Activated CD4-positive, alpha-beta memory T cell treated with anti-CD3 and anti-CD28 coated beads, Interleukin-2, amount 10 ng/mL, durations not matched to agents 7 days and 5 days (primary cell): ENCODE results near the gene KIRREL1. TPM values are rescaled to one million over a fixed set of nuclear protein-coding genes. Genes with fewer than 3 reads are reported as not detected.

Experiments
- CTCF ChIA-PET: fragments of 350-600 bp; sonication (Branson Sonifier 250); formaldehyde crosslinking; loops from one replicate; lab custom pipeline; 2021; ENCODE audit warnings: antibody characterized with exemption, inconsistent platforms; lab: Charles Lee
- POLR2A ChIA-PET: fragments of 350-600 bp; sonication (Branson Sonifier 250); formaldehyde crosslinking; loops from one replicate; lab custom pipeline; 2021; ENCODE audit warnings: antibody characterized with exemption; lab: Charles Lee
- DNase-seq: peaks from one replicate; pipeline ENCODE4 v3.0.0-alpha.2; 2020
- H3K27ac Mint-ChIP-seq: one replicate; pipeline ENCODE4 v1.8.0; 2021; ENCODE audit warnings: mild to moderate bottlenecking, mixed read lengths
- H3K27me3 Mint-ChIP-seq: one replicate; pipeline ENCODE4 v1.8.0; 2021; ENCODE audit warnings: mixed read lengths
- H3K36me3 Mint-ChIP-seq: one replicate; pipeline ENCODE4 v1.8.0; 2021; ENCODE audit warnings: low read depth, mixed read lengths
- H3K4me1 Mint-ChIP-seq: one replicate; pipeline ENCODE4 v1.8.0; 2021; ENCODE audit warnings: mixed read lengths
- H3K4me3 Mint-ChIP-seq: one replicate; pipeline ENCODE4 v1.8.0; 2021; ENCODE audit warnings: mild to moderate bottlenecking, mixed read lengths
- H3K9me3 Mint-ChIP-seq: one replicate; pipeline ENCODE4 v1.8.0; 2021; ENCODE audit warnings: mixed read lengths
- total RNA-seq, 2 experiments: library from RNA; stranded (reverse); gene quantifications; one replicate each; pipeline ENCODE4 v1.2.3, GENCODE V29; 2021

The KIRREL1 gene
- total RNA-seq, 2 experiments from 2014 or later, result not detected

DNA sequence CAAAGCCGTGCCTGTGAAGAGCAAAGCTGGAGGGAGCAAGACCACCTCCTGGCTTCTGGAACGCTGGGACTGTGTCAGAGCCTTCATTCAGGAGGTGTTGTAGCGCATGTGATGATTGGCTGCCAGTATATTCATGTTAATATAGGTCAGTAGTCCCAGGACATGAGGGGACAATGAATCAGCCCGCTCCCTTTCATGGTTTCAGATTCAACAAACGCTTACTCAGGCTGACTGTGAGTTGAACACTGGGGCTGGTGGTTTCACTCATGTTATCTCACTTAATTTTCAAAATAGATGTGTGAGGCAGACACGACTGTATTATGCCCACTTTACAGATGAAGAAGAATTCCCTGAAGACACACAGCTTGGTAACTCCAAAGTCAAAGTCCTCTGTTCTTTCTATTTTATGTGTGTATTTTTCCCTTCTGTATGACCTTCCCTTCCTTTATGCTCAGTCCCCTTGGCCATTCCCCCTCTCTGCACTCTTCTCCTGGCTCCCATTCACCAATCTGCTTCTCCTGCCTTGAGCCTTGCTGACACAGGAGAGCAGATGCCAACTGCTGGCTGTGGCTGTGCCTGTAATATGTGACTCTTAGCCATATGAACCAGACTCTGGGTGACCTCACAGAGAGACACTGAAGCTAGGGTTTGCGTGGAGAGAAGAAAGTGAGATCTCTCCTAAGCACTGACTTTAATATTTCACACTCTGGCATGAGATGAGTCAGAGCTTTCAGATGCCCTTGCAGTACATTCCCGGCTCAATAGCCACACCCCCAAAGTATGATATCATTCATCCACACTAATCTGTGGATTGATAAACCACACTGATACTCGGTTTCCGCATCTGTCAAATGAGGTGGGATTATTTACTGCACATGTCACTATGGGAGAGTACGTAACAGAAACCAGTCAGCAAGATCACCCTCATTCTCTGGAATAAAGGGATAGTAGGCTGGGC is 31.4 kb upstream of the KIRREL1 start:
- ChIA-PET POLR2A (no interaction called here), CTCF (interaction anchor here (0.7 to 5.1 kb wide), 4 partner anchors 8 to 161 kb away, joined by 3 to 48 read pairs (median 4); no protein-coding TSS in a partner anchor)
- Mint-ChIP-seq H3K27ac (no peak overlapping the region), H3K27me3 (peaks cover 6% of the 10 kb centered on the region), H3K36me3 (no peaks in the 10 kb centered on the region), H3K4me3 (no peak overlapping the region), H3K9me3 (no peaks in the 10 kb centered on the region), H3K4me1 (peaks cover 3% of the 10 kb centered on the region)
- DNase-seq, result no peak

DNA sequence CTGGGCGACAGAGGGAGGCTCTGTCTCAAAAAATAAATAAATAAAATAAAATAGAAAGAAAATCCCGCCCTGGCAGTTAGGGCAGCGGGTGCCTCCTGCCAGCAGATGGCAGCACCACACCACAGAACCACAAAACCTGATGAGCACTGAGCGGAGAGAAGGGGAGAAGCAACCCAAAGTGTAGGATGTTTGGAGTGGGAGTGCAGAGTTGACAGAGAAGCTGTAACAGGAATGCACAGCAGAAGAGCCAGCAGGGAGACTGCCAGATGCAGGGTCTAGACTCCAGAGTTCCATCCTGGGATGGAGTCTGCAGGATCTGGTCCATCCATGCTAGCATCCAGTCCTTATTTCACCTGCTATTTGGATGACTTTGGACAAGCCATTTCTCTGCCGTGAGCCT is 29.7 kb upstream of the KIRREL1 start:
- ChIA-PET POLR2A (no interaction called here), CTCF (interaction anchor here (1.0 to 5.1 kb wide), 4 partner anchors 12 to 159 kb away, joined by 3 to 48 read pairs (median 3); no protein-coding TSS in a partner anchor)
- Mint-ChIP-seq H3K27ac (no peak overlapping the region), H3K36me3 (no peaks in the 10 kb centered on the region), H3K9me3 (no peaks in the 10 kb centered on the region), H3K27me3 (peaks cover 5% of the 10 kb centered on the region), H3K4me1 (peaks cover 3% of the 10 kb centered on the region), H3K4me3 (no peak overlapping the region)
- peak; percentile 47 for DNase-seq

DNA sequence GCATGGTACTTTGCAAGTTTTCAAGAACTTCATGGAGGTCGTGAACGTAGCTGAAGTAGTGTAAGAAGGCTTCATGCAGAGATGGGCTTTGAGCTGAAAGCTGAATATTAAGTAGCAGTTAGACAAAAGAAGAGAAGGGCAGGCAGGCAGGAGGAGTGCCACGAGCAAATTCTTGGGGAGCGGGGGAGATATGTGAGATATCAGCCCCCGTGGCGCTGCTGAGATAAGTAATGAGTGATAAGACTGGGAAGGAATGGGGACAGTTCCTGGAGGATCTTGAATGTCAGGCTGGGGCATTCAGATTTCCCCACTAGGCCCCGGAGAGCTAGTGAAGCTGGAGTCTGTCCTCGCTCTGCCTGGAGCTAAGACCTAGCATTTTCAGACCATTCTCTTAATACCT is 27.9 kb upstream of the KIRREL1 start:
- no peak for DNase-seq
- H3K4me1 Mint-ChIP-seq, result peaks cover 3% of the 10 kb centered on the region
- no peak overlapping the region for H3K27ac Mint-ChIP-seq
- peaks cover 3% of the 10 kb centered on the region for H3K27me3 Mint-ChIP-seq
- H3K9me3 Mint-ChIP-seq, result no peaks in the 10 kb centered on the region
- H3K36me3 Mint-ChIP-seq, result no peaks in the 10 kb centered on the region
- H3K4me3 Mint-ChIP-seq, result no peak overlapping the region
- CTCF ChIA-PET, result no interaction called here
- POLR2A ChIA-PET, result no interaction called here

DNA sequence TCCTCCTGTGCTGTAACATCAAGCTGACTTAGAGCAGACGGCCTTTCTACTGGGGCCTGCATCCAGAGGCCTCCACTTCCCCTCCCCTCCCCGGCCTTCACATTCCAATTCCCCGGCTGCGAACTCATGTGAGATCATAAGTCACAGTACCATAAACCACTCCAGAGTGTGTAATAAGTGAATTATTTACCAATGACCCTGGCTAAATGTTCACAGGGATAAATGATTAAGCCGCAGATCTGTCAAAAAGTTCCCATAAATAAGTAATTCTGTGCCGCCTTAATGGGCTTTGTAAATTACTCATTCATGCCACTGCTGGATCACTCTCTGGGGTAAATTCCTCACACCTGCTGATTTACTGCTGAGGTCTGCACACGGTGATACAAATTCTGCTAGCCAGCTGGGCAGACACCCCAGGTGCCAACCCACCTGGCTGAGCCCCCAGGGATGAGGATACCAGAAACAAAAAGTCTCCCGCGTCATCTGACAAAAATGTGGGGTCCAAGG is 27.4 kb upstream of the KIRREL1 start:
- H3K27me3 Mint-ChIP-seq, result peaks cover 3% of the 10 kb centered on the region
- POLR2A ChIA-PET, result no interaction called here
- no peaks in the 10 kb centered on the region for H3K9me3 Mint-ChIP-seq
- H3K4me1 Mint-ChIP-seq, result peaks cover 3% of the 10 kb centered on the region
- CTCF ChIA-PET, result no interaction called here
- H3K36me3 Mint-ChIP-seq, result no peaks in the 10 kb centered on the region
- H3K27ac Mint-ChIP-seq, result no peak overlapping the region
- no peak for DNase-seq
- H3K4me3 Mint-ChIP-seq, result no peak overlapping the region

DNA sequence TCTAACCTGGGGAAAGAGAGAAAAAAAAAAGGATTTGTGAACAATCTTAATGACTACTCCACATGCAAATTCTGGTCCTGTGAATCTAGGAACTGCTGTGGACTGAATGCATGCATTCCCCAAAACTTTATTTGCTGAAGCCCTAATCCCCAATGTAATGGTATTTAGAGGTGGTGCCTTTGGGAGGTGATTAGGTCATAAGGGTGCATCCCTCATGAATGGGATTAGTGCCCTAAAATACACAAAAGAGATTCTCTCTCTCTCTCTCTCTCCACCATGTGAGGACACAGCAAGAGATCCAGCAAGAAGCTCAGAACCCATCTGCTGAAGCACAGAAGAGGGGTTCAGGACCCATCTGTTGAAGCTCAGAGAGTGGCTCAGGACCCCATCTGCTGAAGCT is 26.2 kb upstream of the KIRREL1 start:
- POLR2A ChIA-PET, result no interaction called here
- no peaks in the 10 kb centered on the region for H3K9me3 Mint-ChIP-seq

DNA sequence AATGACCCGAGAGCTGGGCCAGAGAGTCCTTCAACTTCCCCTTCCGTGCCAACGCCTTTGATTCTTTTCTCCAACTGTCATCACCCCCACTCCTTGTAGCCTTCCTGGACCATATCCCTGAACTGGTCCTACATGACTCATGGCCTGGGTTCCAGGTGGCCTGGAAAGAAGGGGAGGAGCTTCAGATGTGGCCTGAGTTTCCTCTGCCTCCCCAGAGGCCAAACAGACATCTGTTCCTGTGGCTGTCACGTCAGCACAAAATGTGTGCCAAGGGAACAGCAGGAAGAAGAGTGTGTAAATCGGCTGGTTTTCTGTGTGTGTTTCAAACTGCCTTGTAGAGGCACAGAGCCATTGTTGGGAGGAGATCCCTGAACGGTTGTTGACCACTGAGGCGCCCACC is 24.9 kb upstream of the KIRREL1 start:
- Mint-ChIP-seq H3K9me3 (no peaks in the 10 kb centered on the region), H3K36me3 (no peaks in the 10 kb centered on the region), H3K4me3 (no peak overlapping the region), H3K27ac (no peak overlapping the region), H3K27me3 (peaks cover 2% of the 10 kb centered on the region), H3K4me1 (no peaks in the 10 kb centered on the region)
- ChIA-PET CTCF (interaction anchor here (1.7 to 2.5 kb wide), 2 partner anchors 21 to 156 kb away, joined by 6 to 8 read pairs; no protein-coding TSS in a partner anchor), POLR2A (no interaction called here)
- no peak for DNase-seq

More for the DNA sequence above, 26.2 kb upstream of the KIRREL1 start:
- Mint-ChIP-seq H3K27ac (no peak overlapping the region), H3K27me3 (peaks cover 3% of the 10 kb centered on the region), H3K4me1 (peaks cover under 1% of the 10 kb centered on the region), H3K36me3 (no peaks in the 10 kb centered on the region), H3K4me3 (no peak overlapping the region)
- CTCF ChIA-PET, result interaction anchor here (0.9 to 2.5 kb wide), 2 partner anchors 154 to 157 kb away, joined by 3 to 8 read pairs; no protein-coding TSS in a partner anchor
- no peak for DNase-seq

DNA sequence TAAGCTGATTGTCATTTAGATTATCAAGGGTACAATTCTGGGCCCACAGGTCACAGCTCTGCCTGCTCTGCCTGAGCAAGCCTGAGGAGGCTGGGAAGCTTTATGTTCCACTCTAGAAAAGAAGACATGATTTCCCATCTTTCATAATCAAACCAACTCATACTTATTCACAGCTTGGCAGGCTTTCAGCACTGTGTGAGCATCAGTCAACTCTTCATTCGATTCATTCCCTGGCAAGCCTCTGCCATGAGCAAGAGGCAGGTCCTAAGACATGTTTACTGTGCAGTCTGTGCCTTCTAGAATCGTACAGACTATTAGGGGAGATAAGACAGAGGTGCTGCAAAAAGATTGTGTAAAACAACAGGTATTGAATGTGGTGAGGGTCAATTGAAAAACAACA is 24.5 kb upstream of the KIRREL1 start:
- CTCF ChIA-PET, result interaction anchor here (1.7 to 2.5 kb wide), 2 partner anchors 21 to 156 kb away, joined by 6 to 8 read pairs; no protein-coding TSS in a partner anchor
- peaks cover 2% of the 10 kb centered on the region for H3K27me3 Mint-ChIP-seq
- no peaks in the 10 kb centered on the region for H3K9me3 Mint-ChIP-seq
- no peak overlapping the region for H3K27ac Mint-ChIP-seq
- DNase-seq, result no peak
- H3K36me3 Mint-ChIP-seq, result no peaks in the 10 kb centered on the region
- no peaks in the 10 kb centered on the region for H3K4me1 Mint-ChIP-seq
- POLR2A ChIA-PET, result no interaction called here
- no peak overlapping the region for H3K4me3 Mint-ChIP-seq

DNA sequence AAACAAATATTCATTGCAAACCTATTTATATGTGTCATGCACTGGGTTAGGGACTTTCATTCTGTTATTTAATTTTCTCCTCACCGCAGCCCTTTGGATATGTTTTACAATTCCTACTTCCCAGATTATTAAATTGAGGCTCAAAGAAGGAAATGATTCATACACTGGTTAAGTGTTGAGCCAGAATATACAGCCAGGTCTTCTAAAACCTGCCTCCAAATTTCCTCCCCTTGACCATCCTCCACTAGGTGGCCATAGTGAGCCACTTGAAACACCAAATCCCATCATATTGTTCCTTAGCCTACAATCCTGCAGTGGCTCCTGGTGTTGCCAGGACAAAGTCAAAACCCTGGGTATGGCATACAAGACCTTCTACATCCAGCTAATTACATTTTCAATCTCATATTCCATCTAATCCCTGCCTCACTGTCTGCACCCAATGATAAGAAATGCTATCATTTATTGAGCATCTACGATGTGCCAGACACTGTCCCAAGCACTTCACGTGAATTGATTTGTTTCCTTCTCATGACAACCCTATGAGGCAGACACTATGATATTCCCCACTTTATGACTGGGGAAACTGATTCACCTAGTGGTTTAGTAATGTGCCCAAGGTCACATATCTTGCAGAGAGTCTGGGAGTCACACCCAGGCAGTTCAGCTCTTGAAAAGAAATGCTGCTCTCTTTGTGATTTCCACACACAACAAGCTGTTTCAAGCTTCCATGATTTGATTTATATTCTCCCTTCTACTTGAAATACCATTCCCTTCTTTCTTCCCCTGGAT is 23.6 kb upstream of the KIRREL1 start:
- H3K27me3 Mint-ChIP-seq, result peaks cover 4% of the 10 kb centered on the region
- ChIA-PET POLR2A (no interaction called here), CTCF (interaction anchor here (0.6 to 1.4 kb wide), 2 partner anchors 8 to 1787 kb away, joined by 3 read pairs; no protein-coding TSS in a partner anchor)
- H3K36me3 Mint-ChIP-seq, result no peaks in the 10 kb centered on the region
- no peak overlapping the region for H3K27ac Mint-ChIP-seq
- no peaks in the 10 kb centered on the region for H3K9me3 Mint-ChIP-seq
- H3K4me1 Mint-ChIP-seq, result no peaks in the 10 kb centered on the region
- no peak for DNase-seq
- no peak overlapping the region for H3K4me3 Mint-ChIP-seq

DNA sequence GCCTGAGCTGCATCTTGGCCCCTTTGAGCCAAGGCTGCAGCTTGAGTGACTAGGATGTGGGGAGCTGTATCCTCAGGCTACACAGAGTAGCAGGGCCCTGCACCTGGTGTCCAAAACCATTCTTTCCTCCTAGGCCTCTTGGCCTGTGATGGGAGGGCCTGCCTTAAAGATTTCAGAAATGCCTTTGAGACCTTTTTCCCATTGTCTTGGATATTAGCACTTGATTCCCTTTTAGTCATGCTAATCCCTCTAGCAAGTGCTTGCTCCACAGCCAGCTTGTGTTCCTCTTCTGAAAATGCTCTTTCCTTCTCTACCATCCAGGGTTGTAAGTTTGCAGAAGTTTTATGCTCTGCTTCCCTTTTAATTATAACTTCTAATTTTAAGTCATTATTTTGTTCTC is 21.7 kb upstream of the KIRREL1 start:
- ChIA-PET POLR2A (no interaction called here), CTCF (interaction anchor here (1.2 to 1.5 kb wide), 2 partner anchors 11 to 20 kb away, joined by 3 to 4 read pairs; no protein-coding TSS in a partner anchor)
- H3K36me3 Mint-ChIP-seq, result no peaks in the 10 kb centered on the region
- no peak overlapping the region for H3K4me3 Mint-ChIP-seq
- H3K27ac Mint-ChIP-seq, result no peak overlapping the region
- H3K9me3 Mint-ChIP-seq, result no peaks in the 10 kb centered on the region
- no peak for DNase-seq
- H3K27me3 Mint-ChIP-seq, result peaks cover 4% of the 10 kb centered on the region
- H3K4me1 Mint-ChIP-seq, result no peaks in the 10 kb centered on the region

DNA sequence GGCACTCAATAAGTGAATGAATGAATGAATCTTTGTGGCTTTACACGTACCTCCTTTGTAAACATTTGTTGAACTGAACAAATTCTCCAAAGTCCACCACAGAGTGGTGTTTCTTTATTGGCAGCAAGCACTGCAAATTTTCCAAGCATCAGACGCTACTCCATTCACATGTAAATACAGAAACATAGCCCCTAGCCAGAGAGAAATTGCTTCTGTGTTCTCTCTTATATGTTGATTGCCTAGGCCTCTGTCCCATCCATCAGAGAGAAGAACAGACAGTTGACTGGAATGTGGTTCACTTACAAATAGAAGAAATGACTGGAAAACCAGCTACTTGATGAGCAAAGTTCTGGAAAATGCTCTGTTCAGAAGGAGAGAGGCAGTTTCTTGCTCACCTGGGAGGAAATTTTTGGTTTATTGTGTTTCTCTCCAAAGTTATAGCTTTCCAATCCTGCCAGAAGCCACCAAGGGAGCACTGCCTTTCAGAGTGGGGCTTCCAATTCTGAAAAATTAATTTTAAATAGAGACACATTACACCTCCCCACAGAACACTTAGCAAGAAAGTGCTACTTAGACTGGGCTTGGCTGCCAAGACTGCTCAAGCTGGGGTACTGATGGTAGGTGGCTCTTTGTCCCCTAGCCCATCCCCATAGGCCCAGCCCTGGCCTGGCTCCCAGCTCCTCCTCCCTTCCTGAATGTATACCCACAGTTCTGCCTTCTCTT is 18.1 kb upstream of the KIRREL1 start:
- H3K27me3 Mint-ChIP-seq, result peaks cover 11% of the 10 kb centered on the region
- POLR2A ChIA-PET, result no interaction called here
- CTCF ChIA-PET, result interaction anchor here (0.9 kb wide), 1 partner anchor 11 kb away, joined by 3 read pairs; no protein-coding TSS in a partner anchor
- no peak overlapping the region for H3K27ac Mint-ChIP-seq
- H3K4me1 Mint-ChIP-seq, result no peaks in the 10 kb centered on the region
- no peaks in the 10 kb centered on the region for H3K36me3 Mint-ChIP-seq
- H3K4me3 Mint-ChIP-seq, result no peak overlapping the region
- H3K9me3 Mint-ChIP-seq, result no peaks in the 10 kb centered on the region
- no peak for DNase-seq

DNA sequence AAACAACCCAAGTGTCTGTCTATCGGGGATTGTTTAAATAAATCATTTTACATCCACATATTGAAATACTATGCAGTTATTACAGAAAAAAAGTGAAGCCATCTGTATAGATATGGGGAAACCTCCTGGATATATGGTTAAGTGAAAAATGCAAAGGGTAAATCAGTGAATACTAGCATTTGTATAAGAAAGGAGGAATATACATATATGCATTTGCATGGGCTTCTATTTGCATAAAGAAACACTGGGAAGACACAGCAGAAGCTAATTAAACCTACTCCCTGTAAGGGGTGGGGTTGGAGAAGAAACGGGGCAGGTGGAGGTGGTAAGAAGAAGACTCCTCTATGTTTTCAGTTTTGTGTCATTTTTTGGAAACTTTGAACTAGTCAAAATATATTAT is 16.6 kb upstream of the KIRREL1 start:
- CTCF ChIA-PET, result interaction anchor here (1.3 to 1.6 kb wide), 2 partner anchors 14 to 19 kb away, joined by 3 read pairs; no protein-coding TSS in a partner anchor
- Mint-ChIP-seq H3K4me1 (no peaks in the 10 kb centered on the region), H3K9me3 (no peaks in the 10 kb centered on the region), H3K36me3 (no peaks in the 10 kb centered on the region), H3K4me3 (no peak overlapping the region), H3K27ac (no peak overlapping the region), H3K27me3 (peaks cover 9% of the 10 kb centered on the region)
- DNase-seq, result no peak
- POLR2A ChIA-PET, result no interaction called here
